Smooth muscle cell (in vitro differentiated cells): ENCODE results near the gene RRAS2. TPM values are rescaled to one million over a fixed set of nuclear protein-coding genes. Genes with fewer than 3 reads are reported as not detected.

ENCODE experiments used
- DNase-seq: peaks from one replicate; lab custom pipeline; 2025; ENCODE audit not compliant: unreplicated experiment; lab: John Stamatoyannopoulos, UW
- H2AFZ ChIP-seq: fragments of 200-600 bp; sonication (generic); 2 replicates; pipeline ENCODE4 v1.6.0; 2016; ENCODE audit warnings: antibody characterized with exemption, low read depth, mild to moderate bottlenecking
- H3F3A ChIP-seq: fragments of 200-600 bp; sonication (generic); 2 replicates; pipeline ENCODE4 v1.6.0; 2017; ENCODE audit warnings: antibody characterized with exemption, low read depth
- H3K27ac ChIP-seq: fragments of 200-600 bp; sonication (generic); 2 replicates; pipeline ENCODE4 v1.5.1; 2016; ENCODE audit warnings: low read depth, mild to moderate bottlenecking
- H3K27me3 ChIP-seq: fragments of 200-600 bp; sonication (generic); 2 replicates; pipeline ENCODE4 v1.6.1; 2016; ENCODE audit warnings: low read depth, mild to moderate bottlenecking
- H3K36me3 ChIP-seq: fragments of 200-600 bp; sonication (generic); 2 replicates; pipeline ENCODE4 v1.5.1; 2016; ENCODE audit warnings: low read depth
- H3K4me1 ChIP-seq: fragments of 200-600 bp; sonication (generic); 2 replicates; pipeline ENCODE4 v1.5.1; 2016; ENCODE audit warnings: low read depth
- H3K4me2 ChIP-seq: fragments of 200-600 bp; sonication (generic); 2 replicates; pipeline ENCODE4 v1.6.0; 2016; ENCODE audit warnings: mild to moderate bottlenecking
- H3K4me3 ChIP-seq: fragments of 200-600 bp; sonication (generic); 2 replicates; pipeline ENCODE4 v1.5.1; 2016; ENCODE audit warnings: mild to moderate bottlenecking
- H3K79me2 ChIP-seq: fragments of 200-600 bp; sonication (generic); 2 replicates; pipeline ENCODE4 v1.6.0; 2016; ENCODE audit warnings: low read depth, mild to moderate bottlenecking
- H3K9ac ChIP-seq: fragments of 200-600 bp; sonication (generic); 2 replicates; pipeline ENCODE4 v1.6.0; 2016; ENCODE audit warnings: low read depth
- H3K9me3 ChIP-seq: fragments of 200-600 bp; sonication (generic); replicated peaks from 2 replicates; pipeline ENCODE4 v1.5.1; 2016; ENCODE audit warnings: low read depth
- H4K20me1 ChIP-seq: fragments of 200-600 bp; sonication (generic); 2 replicates; pipeline ENCODE4 v1.6.0; 2016; ENCODE audit warnings: low read depth
- WGBS: methylation state at CpG from one replicate; pipeline ENCODE4 v1.1.7; 2016; ENCODE audit warnings: low lambda C conversion rate; 5-methylcytosine and 5-hydroxymethylcytosine counted together
- polyA plus RNA-seq: library from polyadenylated mRNA; unstranded; fragments of >200 nt; fragmentation: Nextera tagmentation; extraction: Ambion mirVana; gene quantifications from 2 replicates; pipeline ENCODE4 v1.2.1, GENCODE V29; 2016
- total RNA-seq: library from RNA; depleted of rRNA; stranded (reverse); fragments of >200 nt; gene quantifications from 2 replicates; pipeline ENCODE4 v1.2.3, GENCODE V29; 2014
- TF ChIP-seq, protein P1 (sequence below): fragments of 200-600 bp; sonication (generic); IDR thresholded peaks from 2 replicates; pipeline ENCODE4 v1.5.1; 2017; ENCODE audit warnings: borderline replicate concordance, mild to moderate bottlenecking, antibody characterized with exemption; ENCODE audit not compliant: insufficient read depth, poor library complexity, severe bottlenecking

Gene RRAS2
- total and polyA plus RNA-seq, 2 experiments from 2014 or later: 27.3 to 53.6 TPM

DNA sequence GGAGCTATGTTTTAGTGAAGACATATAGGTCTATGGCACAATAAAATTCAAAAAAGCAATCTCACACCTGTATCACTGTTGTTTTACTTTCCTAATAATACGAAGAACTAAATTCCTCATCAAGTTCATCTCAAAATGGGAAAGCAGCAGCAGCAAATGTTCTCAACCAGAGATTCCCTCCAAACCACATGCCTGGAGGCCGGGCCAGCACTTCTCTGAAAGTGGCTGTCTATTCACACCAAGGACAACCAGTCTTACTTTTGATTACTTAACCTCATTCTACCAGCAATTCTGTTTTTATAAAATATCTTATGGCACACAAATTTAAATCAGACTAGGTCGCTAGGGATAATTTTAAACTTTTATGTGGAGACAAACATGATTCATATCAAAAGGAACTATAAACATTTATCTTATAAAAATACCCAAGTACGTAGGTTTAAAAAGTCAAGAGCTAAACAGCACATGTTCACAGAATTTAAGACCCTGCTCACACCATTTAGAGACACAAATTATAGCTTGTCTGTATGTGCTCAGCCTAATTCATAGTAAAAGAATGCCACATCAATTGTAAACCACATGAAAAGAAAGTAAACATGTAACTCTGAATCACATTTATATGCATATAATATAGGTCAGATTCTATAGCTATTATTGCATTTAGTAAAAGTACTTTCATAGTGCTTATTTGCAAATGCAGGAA, 46.1 kb downstream of the RRAS2 start:
- Histone ChIP-seq H3K36me3 (no peaks in the 10 kb centered on the region), H3K4me2 (no peak overlapping the region), H3K4me1 (peaks cover 24% of the 10 kb centered on the region), H3K4me3 (no peak overlapping the region), H3K27ac (peak overlapping the region; percentile 30), H3K9ac (no peak overlapping the region), H2AFZ (no peak overlapping the region), H3F3A (no peaks in the 10 kb centered on the region), H3K27me3 (no peaks in the 10 kb centered on the region), H4K20me1 (peaks cover 95% of the 10 kb centered on the region), H3K9me3 (no peaks in the 10 kb centered on the region), H3K79me2 (peaks cover 43% of the 10 kb centered on the region)
- WGBS: 59% methylated on average over 4 of the region's 4 CpGs
- TF ChIP-seq, protein P1, sequence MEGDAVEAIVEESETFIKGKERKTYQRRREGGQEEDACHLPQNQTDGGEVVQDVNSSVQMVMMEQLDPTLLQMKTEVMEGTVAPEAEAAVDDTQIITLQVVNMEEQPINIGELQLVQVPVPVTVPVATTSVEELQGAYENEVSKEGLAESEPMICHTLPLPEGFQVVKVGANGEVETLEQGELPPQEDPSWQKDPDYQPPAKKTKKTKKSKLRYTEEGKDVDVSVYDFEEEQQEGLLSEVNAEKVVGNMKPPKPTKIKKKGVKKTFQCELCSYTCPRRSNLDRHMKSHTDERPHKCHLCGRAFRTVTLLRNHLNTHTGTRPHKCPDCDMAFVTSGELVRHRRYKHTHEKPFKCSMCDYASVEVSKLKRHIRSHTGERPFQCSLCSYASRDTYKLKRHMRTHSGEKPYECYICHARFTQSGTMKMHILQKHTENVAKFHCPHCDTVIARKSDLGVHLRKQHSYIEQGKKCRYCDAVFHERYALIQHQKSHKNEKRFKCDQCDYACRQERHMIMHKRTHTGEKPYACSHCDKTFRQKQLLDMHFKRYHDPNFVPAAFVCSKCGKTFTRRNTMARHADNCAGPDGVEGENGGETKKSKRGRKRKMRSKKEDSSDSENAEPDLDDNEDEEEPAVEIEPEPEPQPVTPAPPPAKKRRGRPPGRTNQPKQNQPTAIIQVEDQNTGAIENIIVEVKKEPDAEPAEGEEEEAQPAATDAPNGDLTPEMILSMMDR: no peak
- no peak for DNase-seq

DNA sequence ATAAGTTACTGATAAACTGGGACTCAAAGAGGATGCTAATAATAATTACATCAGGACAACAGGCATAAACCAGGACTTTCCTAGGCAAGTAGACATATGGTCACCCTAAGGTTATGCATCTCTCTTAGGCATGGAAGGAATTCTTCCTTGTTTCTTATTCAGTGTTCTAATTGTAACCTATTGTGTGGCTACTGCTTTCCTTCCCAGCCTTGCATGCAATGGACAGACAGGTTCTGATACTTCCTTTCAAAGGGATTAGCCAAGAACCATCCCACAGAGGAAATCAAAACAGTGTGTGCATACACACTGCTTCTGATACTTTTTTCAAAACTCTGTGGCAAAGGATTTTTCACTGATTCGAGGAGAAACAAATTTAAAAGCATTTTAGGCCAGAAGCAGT, 48.3 kb downstream of the RRAS2 start:
- Histone ChIP-seq H3K9me3 (no peaks in the 10 kb centered on the region), H4K20me1 (peaks cover 97% of the 10 kb centered on the region), H3K27me3 (no peaks in the 10 kb centered on the region), H3K4me1 (peaks cover 24% of the 10 kb centered on the region), H3K9ac (no peak overlapping the region), H3K4me3 (no peak overlapping the region), H3K4me2 (no peak overlapping the region), H3F3A (no peaks in the 10 kb centered on the region), H2AFZ (no peak overlapping the region), H3K27ac (no peak overlapping the region), H3K79me2 (peaks cover 46% of the 10 kb centered on the region), H3K36me3 (no peaks in the 10 kb centered on the region)
- DNase-seq: no peak
- TF ChIP-seq, protein P1: no peak
- 78% methylated on average over 1 of the region's 1 CpG for WGBS

DNA sequence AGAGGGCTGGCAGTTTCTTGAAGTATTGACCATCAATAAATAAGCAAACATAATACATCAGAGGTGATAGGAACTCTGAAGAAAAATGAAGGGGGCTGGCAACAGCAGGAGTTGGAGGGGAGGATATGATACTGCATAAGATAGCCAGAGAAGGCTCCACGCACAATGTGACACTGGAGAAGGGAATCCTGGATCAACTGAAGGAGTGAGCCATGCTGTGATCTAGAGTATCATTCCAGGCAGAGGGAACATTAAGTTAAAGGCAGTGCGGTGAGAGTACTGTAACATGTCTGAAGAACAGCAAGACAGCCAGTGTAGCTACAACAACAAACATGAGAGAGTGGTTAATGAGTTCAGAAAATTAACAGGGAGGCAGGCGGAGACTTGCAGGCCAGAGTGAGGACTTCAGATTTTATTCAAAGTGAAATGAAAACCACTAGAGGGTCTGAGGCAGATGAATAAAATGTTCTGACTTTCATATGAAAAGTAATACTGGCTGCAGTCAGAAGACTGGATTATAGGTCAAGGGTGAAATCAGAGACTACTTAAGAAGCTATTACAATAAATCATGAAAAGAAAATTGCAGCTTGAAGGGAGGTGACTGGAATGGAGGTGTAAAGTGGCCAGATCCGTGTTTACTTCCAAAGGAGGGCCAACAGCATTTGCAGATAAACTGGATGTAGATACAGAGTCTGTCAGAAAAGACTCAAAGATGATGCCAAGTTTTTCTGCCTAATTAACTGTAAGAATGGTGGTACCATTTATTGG, 49.4 kb downstream of the RRAS2 start:
- H4K20me1 ChIP-seq: peaks cover 97% of the 10 kb centered on the region
- no peaks in the 10 kb centered on the region for H3F3A ChIP-seq
- peaks cover 25% of the 10 kb centered on the region for H3K4me1 ChIP-seq
- H3K4me2 ChIP-seq: no peak overlapping the region
- no peaks in the 10 kb centered on the region for H3K27me3 ChIP-seq
- no peak overlapping the region for H3K4me3 ChIP-seq
- DNase-seq: no peak
- H3K79me2 ChIP-seq: peaks cover 37% of the 10 kb centered on the region
- H2AFZ ChIP-seq: no peak overlapping the region
- no peaks in the 10 kb centered on the region for H3K9me3 ChIP-seq
- 75% methylated on average over 4 of the region's 4 CpGs for WGBS
- no peaks in the 10 kb centered on the region for H3K36me3 ChIP-seq
- no peak overlapping the region for H3K27ac ChIP-seq
- TF ChIP-seq, protein P1: no peak
- H3K9ac ChIP-seq: no peak overlapping the region
